Thyroid gland (tissue), 4 donors: Measurements from ENCODE around the gene PCDH1. TPM values are rescaled to one million over a fixed set of nuclear protein-coding genes. Genes with fewer than 3 reads are reported as not detected.

Experiments used
- DNase-seq, 2 donors: peaks; one replicate each; pipeline ENCODE4 v3.0.0-alpha.2; 2019
- H3K27ac ChIP-seq, 3 donors: fragments of 200-600 bp; sonication (generic); 1 replicate in 2 of 3; 2 replicates in 1 of 3; pipeline ENCODE4 v1.5.1; 2016 to 2019; ENCODE audit warnings: mild to moderate bottlenecking in 1 of 3, moderate library complexity in 1 of 3
- H3K27me3 ChIP-seq: fragments of 200-600 bp; sonication (generic); one replicate; pipeline ENCODE4 v1.5.1; 2019
- H3K36me3 ChIP-seq, 2 donors: fragments of 200-600 bp; sonication (generic); one replicate each; pipeline ENCODE4 v1.5.1; 2016 to 2019
- H3K4me1 ChIP-seq, 2 donors: fragments of 200-600 bp; sonication (generic); one replicate each; pipeline ENCODE4 v1.5.1; 2017 to 2019
- H3K4me3 ChIP-seq, 3 donors: fragments of 200-600 bp; sonication (generic); replicated peaks in 1 of 3; 1 replicate in 2 of 3; 2 replicates in 1 of 3; pipeline ENCODE4 v1.5.1; 2016; ENCODE audit warnings: mild to moderate bottlenecking in 1 of 3
- H3K9me3 ChIP-seq: fragments of 200-600 bp; sonication (generic); one replicate; pipeline ENCODE4 v1.5.1; 2017
- CTCF ChIP-seq, 6 experiments: fragments of 200-600 bp in 3 of 6; fragments of 450-650 bp in 3 of 6; sonication (generic) in 3 of 6; IDR thresholded peaks; one replicate each; pipeline ENCODE4 v1.5.1; 2016 to 2019; ENCODE audit warnings: antibody characterized with exemption in 6 of 6, mild to moderate bottlenecking in 2 of 6, inconsistent platforms in 1 of 6, moderate library complexity in 1 of 6
- POLR2A ChIP-seq, 2 donors: fragments of 450-650 bp; IDR thresholded peaks; one replicate each; pipeline ENCODE4 v1.6.1; 2017; ENCODE audit warnings: antibody characterized with exemption in 2 of 2, mild to moderate bottlenecking in 2 of 2, moderate library complexity in 1 of 2
- WGBS, 2 donors: methylation state at CpG; one replicate each; pipeline ENCODE4 v1.1.5; 2017; 5-methylcytosine and 5-hydroxymethylcytosine counted together
- intact Hi-C: fragments of 100-400 bp; cut with DNase I; formaldehyde crosslinking; loops from one replicate; pipeline ENCODE4 v1.15.1; 2023
- total RNA-seq, 4 donors: library from RNA; depleted of rRNA; stranded (reverse); fragments of >200 nt; gene quantifications; one replicate each; pipeline ENCODE4 v1.2.3, GENCODE V29; 2016

The PCDH1 gene
- total RNA-seq, 4 donors from 2014 or later, result 23.4 to 76.2 (median 37.5) TPM

DNA sequence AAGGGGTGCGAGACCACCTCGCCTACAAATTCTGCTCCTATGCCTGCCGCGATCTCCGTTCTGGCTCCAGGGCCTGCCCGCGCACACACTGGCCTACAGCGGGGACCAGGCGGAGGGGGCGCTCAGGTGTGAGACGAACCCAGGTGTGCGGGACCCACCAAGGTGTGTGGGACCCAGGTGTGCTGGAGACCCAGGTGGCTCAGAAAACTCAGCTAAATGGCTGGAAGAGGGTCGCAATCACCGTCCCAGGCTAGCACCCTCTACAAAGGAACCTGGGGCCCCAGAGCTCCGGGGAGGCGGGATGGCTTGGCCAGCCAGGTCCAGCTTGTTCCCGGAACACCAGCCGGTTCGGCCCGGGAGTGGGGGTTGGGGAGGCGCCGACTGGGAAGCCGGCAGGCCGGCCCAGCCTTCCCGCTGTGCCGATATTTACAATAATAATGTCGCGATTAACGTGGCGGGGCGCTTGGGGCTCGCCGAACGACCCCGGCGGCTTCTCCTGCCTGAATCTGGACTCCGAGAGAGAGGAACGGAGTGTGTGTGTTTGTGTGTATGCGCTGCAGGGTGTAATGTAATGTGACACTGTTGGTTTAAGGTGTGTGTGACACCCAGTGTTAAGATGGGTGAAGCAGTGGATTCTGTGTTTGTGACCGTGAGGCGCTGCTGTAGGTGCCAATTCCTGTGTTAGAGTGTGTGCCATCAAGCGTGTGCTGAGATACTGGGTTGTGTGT is 1.4 kb downstream of the PCDH1 start:
- no peaks in the 10 kb centered on the region for H3K9me3 ChIP-seq
- WGBS, 2 donors, result 1% methylated on average over 37 to 42 of the region's 42 CpGs
- peak; percentile 83 to 86 for DNase-seq
- intact Hi-C loops, result loop anchor here (2.0 kb wide), 1 partner anchor 184 kb away; no protein-coding TSS in a partner anchor
- peak overlapping the region; percentile 7 to 68 (median 62) for H3K4me3 ChIP-seq
- no peaks in the 10 kb centered on the region for H3K27me3 ChIP-seq
- no peak for TF ChIP-seq CTCF (IDR thresholded peaks at IDR 0.05)
- TF ChIP-seq POLR2A (IDR thresholded peaks at IDR 0.05), result peak in 1 of 2 donors; percentile 58
- no peaks in the 10 kb centered on the region for H3K36me3 ChIP-seq
- peak overlapping the region; percentile 51 to 79 (median 77) for H3K27ac ChIP-seq
- peaks cover 18 to 26% of the 10 kb centered on the region in 2 donors for H3K4me1 ChIP-seq

DNA sequence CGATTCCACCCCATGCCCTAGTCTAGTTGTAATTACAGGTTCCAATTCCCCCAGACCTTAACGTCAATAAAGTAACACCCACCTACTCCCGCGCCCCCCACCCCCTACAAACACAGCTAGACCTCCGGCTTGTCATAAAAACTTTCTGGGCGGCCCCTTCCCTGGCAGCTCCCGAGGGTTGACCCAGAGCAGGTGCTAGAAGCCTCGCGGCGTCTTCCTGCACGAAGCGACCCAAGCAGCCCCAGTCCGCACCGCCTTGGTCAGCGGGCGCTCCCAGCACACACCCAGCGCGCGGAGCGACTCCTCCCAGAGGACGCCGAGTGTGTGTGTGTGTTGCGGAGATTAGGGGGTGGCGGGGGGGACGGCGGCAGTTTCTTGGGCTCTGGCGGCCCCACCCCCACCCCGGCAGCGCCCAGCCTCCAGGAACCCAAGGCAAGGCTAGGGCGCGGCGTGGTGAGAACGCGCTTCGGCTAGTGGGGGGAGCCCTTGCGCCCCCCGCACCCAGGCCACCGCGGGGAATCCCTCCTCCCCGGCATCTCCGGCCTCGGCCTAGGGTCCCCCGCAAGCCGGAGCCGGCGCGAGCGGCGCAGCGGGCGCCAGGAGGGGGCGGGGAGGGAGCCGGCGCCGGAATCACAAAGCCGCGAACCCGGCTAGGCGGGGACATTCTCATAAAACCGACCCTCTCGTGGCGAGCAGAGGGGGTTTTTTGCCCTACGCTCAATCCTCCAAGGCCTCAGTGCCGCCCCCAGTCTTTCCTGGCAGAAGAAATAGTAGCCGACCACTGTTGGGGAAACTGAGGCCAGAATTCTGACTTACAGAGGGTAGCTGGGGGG is 2.2 kb downstream of the PCDH1 start:
- peak overlapping the region; percentile 7 to 62 (median 7) for H3K4me3 ChIP-seq
- H3K36me3 ChIP-seq, result no peaks in the 10 kb centered on the region
- TF ChIP-seq CTCF (IDR thresholded peaks at IDR 0.05), result no peak
- peak in 1 of 2 donors; percentile 35 for TF ChIP-seq POLR2A (IDR thresholded peaks at IDR 0.05)
- no peaks in the 10 kb centered on the region for H3K27me3 ChIP-seq
- H3K4me1 ChIP-seq, result peaks cover 23 to 30% of the 10 kb centered on the region in 2 donors
- peak overlapping the region; percentile 51 to 79 (median 77) for H3K27ac ChIP-seq
- WGBS, 2 donors, result 2 to 5% methylated on average over 9 to 22 of the region's 65 CpGs
- intact Hi-C loops, result loop anchor here (2.0 kb wide), 1 partner anchor 183 kb away; no protein-coding TSS in a partner anchor
- DNase-seq, result peak; percentile 75 to 78
- H3K9me3 ChIP-seq, result no peaks in the 10 kb centered on the region

- TF ChIP-seq POLR2A (IDR thresholded peaks at IDR 0.05) (no peak), CTCF (IDR thresholded peaks at IDR 0.05) (no peak)
- DNase-seq, result no peak
- Histone ChIP-seq H3K36me3 (no peaks in the 10 kb centered on the region), H3K27ac (peak overlapping the region in 2 of 3 donors; percentile 77 to 79), H3K27me3 (no peaks in the 10 kb centered on the region), H3K4me1 (peaks cover 23 to 37% of the 10 kb centered on the region in 2 donors), H3K4me3 (peak overlapping the region in 2 of 3 donors; percentile 2 to 62), H3K9me3 (no peaks in the 10 kb centered on the region)
- intact Hi-C loops, result no loop called here
- WGBS, 2 donors, result 46 to 49% methylated on average over 9 of the region's 9 CpGs
Measured at GRCh38 chr5:141875022-141875740, 3.0 kb downstream of the PCDH1 start.

GRCh38 chr5:141874262-141874964 is 3.8 kb downstream of the PCDH1 start:
- no peaks in the 10 kb centered on the region for H3K27me3 ChIP-seq
- no peak overlapping the region for H3K4me3 ChIP-seq
- peaks cover 23 to 31% of the 10 kb centered on the region in 2 donors for H3K4me1 ChIP-seq
- DNase-seq, result no peak
- no peak for TF ChIP-seq POLR2A (IDR thresholded peaks at IDR 0.05)
- TF ChIP-seq CTCF (IDR thresholded peaks at IDR 0.05), result no peak
- H3K36me3 ChIP-seq, result no peaks in the 10 kb centered on the region
- no peaks in the 10 kb centered on the region for H3K9me3 ChIP-seq
- 64 to 82% methylated on average over 15 to 16 of the region's 16 CpGs for WGBS, 2 donors
- peak overlapping the region in 2 of 3 donors; percentile 25 to 46 for H3K27ac ChIP-seq
- intact Hi-C loops, result no loop called here
